GM18508 (cell line): ENCODE data around the gene S100A5.
"Not testable (repeated sequence)": the region's sequence is repeated elsewhere in the genome, so short reads cannot be mapped to it uniquely, and the experiment has no call there.

ENCODE experiments used
- ATAC-seq: cut with Tn5 transposase; IDR thresholded peaks from one replicate; pipeline ENCODE4 v1.9.1; 2021; ENCODE audit warnings: moderate number of reproducible peaks; ENCODE audit not compliant: insufficient read depth, unreplicated experiment

Gene S100A5

GRCh38 chr1:153540394-153541361 is at the start of gene S100A5:
Gene S100A5 (minus strand): TSS chr1:153540934. CDS start chr1:153540191, 743 bp downstream.
- ATAC-seq = no peak

GRCh38 chr1:153588482-153588881 is 47.7 kb upstream of the S100A5 start:
- ATAC-seq = no peak

- not testable (repeated sequence) for ATAC-seq
Observed at GRCh38 chr1:153588033-153588432, 47.3 kb upstream of the S100A5 start.

DNA sequence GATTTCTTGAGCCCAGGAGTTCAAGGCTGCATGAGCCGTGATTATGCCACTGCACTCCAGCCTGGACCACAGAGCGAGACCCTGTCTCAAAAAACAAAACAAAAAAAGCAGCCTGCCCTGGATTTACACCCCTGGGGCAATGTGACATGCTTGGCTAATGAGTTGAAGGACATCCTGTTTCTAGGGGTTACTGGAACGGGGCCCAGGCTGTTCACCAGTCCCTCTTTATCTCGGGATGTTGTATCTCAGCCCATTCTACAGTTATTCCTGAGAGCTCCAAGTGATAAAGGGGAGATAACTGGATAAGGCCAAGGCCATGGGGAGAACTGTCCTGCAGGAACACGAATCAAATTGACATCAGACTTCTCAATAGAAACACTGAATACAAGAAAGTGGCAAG is 46.6 kb upstream of the S100A5 start:
- no peak for ATAC-seq

DNA sequence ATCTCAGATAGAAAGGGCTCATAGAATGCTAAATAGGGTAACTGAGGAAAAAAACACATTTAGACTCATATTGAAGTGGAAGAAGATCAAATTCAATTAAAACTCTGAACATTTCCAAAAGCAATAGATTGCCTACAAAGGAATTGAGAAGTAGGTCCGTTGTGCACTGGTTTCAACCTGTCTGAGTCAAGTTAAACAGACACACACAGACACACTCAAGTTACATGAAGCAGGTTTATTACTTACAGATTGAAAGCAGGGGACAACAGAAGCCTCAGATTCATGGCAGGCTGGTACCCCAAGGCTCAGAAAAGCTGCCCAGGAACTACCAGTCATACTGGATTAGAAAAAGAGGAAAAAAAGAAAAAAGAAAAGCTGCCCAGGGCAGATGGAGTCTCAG is 45.6 kb upstream of the S100A5 start:
- no peak for ATAC-seq

DNA sequence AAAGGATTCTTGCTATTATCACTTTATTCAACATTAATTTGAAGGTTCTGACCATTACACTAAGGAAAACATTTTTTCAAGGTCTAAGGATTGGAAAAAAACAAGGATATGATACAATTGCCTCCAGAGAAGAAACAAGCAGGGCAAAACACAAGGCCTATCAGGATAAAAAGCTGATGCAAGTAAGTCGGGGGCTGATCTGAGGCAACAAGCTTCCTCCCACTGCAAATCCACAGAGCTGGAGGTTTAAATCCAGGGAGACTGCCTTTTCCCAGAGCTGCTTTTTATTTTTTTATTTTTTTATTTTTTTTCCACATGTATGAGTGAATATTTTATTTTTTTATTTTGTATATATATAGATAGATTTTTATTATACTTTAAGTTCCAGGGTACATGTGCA is 44.3 kb upstream of the S100A5 start:
- ATAC-seq = no peak

DNA sequence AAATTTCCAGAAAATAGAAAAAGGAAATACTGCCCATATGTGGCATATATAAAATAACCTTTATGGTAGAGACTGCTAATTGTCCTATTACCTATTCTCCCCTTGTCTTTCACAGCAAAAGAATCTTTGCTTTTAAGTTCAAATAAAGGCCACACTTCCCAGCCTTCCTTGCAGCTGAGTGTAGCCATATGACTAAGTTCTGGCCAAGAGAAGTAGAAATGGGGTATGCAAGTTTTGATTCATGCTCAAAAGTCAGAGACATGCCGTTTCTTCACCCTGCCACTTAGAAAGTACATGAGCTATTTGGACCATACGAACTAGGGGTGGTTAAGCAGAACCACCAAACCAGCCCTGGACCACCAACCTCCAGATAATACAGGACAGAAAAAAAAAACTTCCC is 43.2 kb upstream of the S100A5 start:
- no peak for ATAC-seq

DNA sequence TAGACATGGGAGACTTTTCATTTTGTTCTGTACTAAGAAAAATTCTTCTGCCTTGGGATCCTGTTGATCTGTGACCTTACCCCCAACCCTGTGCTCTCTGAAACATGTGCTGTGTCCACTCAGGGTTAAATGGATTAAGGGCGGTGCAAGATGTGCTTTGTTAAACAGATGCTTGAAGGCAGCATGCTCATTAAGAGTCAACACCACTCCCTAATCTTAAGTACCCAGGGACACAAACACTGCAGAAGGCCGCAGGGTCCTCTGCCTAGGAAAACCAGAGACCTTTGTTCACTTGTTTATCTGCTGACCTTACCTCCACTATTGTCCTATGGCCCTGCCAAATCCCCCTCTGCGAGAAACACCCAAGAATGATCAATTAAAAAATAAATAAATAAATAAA is 42.8 kb upstream of the S100A5 start:
- ATAC-seq = not testable (repeated sequence)

DNA sequence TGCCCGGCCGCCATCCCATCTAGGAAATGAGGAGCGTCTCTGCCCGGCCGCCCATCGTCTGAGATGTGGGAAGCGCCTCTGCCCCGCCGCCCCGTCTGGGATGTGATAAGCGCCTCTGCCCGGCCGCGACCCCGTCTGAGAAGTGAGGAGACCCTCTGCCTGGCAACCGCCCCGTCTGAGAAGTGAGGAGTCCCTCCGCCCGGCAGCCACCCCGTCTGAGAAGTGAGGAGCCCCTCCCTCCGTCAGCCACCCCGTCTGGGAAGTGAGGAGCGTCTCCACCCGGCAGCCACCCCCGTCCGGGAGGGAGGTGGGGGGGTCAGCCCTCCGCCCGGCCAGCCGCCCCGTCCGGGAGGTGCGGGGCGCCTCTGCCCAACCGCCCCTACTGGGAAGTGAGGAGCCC is 42.1 kb upstream of the S100A5 start:
- not testable (repeated sequence) for ATAC-seq

DNA sequence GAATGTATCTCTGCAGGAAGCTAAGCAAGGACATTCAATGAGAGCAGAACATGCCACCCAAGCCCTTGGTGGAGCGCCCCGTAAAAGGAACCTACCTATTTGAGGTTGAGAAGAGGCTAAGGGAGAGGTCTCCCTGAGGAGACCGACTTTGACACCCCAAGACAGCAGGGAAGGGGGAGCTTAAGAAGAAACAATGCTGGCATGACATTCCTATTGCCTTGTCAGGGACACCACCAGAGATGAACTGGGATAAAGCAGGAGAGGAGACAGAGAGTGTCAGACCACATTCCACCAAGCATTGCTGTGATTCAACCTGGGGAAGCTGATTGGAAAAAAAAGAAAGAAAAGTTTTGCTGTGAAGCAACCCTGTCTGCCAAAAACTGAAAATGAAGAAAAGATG is 38.2 kb upstream of the S100A5 start:
- ATAC-seq = no peak

DNA sequence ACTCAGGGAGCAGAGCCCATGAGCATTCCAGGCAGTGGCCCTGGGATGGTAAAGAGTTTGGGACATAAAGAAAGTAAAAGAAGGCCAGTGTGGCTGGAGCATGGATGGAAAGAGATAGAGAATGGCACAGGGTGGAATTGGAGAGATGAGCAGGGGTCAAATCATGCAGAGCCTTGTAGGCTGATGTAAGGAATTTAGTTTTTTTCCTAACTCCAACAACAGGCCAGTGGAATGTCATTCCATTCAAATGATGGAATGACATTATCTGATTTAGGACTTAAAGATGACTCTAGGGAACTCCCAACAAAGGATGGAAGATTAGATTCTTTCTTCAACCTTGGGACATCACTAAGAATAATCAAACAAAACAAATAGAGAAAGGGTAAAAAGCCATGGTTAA is 37.8 kb upstream of the S100A5 start:
- ATAC-seq = no peak

DNA sequence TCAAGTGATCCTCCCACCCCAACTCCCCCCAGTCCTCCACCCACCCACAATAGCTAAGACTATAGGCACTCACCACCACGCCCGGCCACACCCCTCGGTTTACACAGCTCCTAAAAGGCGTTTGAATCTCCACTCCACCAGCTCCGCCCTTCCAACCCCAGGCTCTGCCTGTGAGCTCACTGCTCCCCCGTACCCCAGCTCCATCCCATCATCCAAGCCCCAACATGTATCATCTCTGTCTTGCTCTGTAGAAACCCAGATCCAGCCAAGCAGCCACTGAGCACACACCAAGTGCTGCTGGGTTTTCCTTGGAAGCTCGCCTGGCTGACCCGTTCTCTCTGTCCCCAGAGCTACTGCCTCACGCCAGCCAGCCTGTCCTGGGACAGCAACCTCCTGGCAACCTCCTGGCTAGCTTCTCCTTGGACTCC is 36.9 kb upstream of the S100A5 start:
- no peak for ATAC-seq

DNA sequence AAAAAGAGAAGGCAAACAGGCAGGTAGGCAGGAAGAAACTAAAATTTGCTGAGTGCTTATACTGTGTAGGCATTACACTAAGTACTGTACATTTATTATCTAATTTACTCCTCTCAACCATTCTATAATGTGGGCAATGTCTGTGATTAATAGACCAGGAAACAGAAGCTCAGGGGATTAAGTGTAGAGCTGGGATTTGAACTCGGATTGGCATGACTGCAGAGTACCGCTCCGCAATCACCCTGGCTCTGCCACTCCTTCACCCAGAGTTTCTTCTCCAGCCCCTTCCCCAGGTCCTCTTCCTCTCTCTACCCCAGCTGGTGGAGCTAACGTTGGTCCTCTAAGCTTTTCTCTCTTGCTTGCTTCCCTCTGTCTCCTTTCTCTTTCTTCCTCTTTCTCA is 36.4 kb upstream of the S100A5 start:
- ATAC-seq = no peak

- ATAC-seq = not testable (repeated sequence)
Observed at GRCh38 chr1:153575497-153575896, 34.8 kb upstream of the S100A5 start.

- not testable (repeated sequence) for ATAC-seq
Observed at GRCh38 chr1:153575081-153575491, 34.4 kb upstream of the S100A5 start.

- no peak for ATAC-seq
Observed at GRCh38 chr1:153573351-153573750, 32.6 kb upstream of the S100A5 start.

GRCh38 chr1:153572569-153573015 is 31.9 kb upstream of the S100A5 start:
- ATAC-seq = no peak

DNA sequence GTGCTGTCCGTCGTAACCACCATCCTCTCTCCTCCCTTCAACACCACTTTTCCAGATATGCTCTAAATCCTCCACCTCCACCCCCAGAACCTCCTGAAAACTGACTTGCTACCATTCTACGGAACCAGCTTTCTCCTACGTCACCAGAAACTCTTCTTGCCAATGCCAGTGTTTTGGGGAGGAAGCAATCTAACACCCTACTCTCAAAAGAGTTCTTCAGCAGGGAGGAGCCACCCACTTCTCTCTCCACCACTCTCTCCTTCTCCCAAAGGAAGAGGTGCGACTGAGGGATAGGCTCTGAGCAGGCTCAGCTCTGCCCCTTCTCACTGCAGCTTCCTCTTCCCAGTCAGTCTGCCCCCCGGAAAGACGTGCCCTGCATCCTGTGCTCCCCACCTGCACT is 31.0 kb upstream of the S100A5 start:
- no peak for ATAC-seq

DNA sequence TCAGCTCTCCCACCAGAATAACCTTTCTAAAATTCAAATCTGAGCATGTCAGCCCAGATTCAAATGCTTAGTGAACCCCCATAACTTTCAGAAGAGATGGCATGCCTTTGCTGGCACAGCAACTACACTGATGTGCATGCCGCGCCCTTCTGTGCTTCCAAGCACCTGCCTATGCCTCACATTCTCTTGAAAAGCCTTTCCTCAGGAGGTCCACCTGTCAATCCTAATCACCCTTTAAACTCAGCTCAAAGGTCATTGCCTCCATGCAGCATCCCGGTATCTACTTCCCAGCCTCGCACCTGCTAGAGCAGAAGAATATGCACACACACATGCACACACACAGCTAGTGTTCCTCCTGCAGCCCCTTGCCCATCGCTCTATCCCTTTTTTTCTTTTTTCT is 30.1 kb upstream of the S100A5 start:
- ATAC-seq = no peak

GRCh38 chr1:153569465-153569864 is 28.7 kb upstream of the S100A5 start:
- no peak for ATAC-seq

DNA sequence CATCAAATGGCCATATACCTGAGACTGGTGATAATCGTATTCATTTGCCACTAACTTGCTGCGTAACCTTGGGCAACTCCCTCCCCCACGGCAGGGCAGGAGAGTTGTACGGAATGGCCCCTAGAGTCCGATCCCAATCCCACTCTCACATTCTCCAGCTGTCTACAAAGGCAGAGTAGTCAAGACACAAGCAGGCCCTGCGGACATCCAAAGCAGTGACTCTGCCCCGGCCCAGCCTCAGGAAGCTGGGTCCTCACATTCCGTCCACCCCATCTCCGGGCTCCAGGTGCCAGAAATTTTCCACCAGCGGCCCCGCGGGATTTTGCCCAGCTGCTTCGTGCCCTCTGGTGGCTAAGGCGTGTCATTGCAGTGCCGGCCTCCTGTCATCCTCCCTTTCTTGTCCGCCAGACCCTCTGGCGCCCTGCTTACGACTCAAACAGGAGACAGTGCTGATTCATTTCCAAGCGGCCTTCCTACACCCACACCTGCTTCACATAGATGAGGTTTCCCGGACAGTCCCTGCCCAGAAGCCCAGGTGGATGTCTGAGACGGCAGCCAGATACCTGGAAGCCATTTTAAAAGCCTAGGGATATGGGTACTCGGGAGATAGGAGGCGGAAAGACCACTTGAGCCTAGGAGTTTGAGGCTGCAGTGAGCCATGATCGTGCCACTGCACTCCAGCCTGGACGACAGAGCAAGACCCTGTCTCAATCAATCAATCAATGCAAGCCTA is 27.8 kb upstream of the S100A5 start:
- ATAC-seq = no peak
